Measurements from ENCODE around the gene OR5A2.
"Not testable (repeated sequence)": the region's sequence is repeated elsewhere in the genome, so short reads cannot be mapped to it uniquely, and the experiment has no call there.

OR5A2 gene

GRCh38 chr11:59426361-59427067 lies at the start of gene OR5A2:
Gene OR5A2, minus strand, starts transcription at chr11:59426413. Its CDS starts 3,460 bp downstream, at chr11:59422953.
- H3K27ac ChIP-seq: no peak within 1 kb of the TSS
- no peak for TF ChIP-seq CTCF (conservative IDR thresholded peaks at IDR 0.05)
- no peak for TF ChIP-seq ZFX (IDR thresholded peaks at IDR 0.05)

- TF ChIP-seq ZFX (IDR thresholded peaks at IDR 0.05) (no peak), CTCF (conservative IDR thresholded peaks at IDR 0.05) (no peak)
- H3K27ac ChIP-seq: no peak overlapping the region
Measured at GRCh38 chr11:59475176-59475575, 49.0 kb upstream of the OR5A2 start.

GRCh38 chr11:59473015-59473414 lies 46.8 kb upstream of the OR5A2 start, which contains the start of gene OR4D10:
Gene OR4D10, plus strand, starts transcription at chr11:59473315. Its CDS starts 4,115 bp downstream, at chr11:59477430.
- H3K27ac ChIP-seq: no peak within 1 kb of the TSS
- TF ChIP-seq ZFX (IDR thresholded peaks at IDR 0.05): no peak
- no peak for TF ChIP-seq CTCF (conservative IDR thresholded peaks at IDR 0.05)

GRCh38 chr11:59463190-59463641 lies 37.0 kb upstream of the OR5A2 start:
- no peak for TF ChIP-seq ZFX (IDR thresholded peaks at IDR 0.05)
- TF ChIP-seq CTCF (conservative IDR thresholded peaks at IDR 0.05): no peak

GRCh38 chr11:59459916-59460315 lies 33.7 kb upstream of the OR5A2 start:
- TF ChIP-seq CTCF (conservative IDR thresholded peaks at IDR 0.05) (no peak), ZFX (IDR thresholded peaks at IDR 0.05) (no peak)
- H3K27ac ChIP-seq: no peak overlapping the region

More at GRCh38 chr11:59463190-59463641, 37.0 kb upstream of the OR5A2 start:
- no peak overlapping the region for H3K27ac ChIP-seq

GRCh38 chr11:59456661-59457060 lies 30.4 kb upstream of the OR5A2 start, which contains the start of gene OR4D6:
Gene OR4D6, plus strand, starts transcription at chr11:59456961. Its CDS starts 0 bp downstream, at chr11:59456961.
- no peak within 1 kb of the TSS for H3K27ac ChIP-seq
- no peak for TF ChIP-seq CTCF (conservative IDR thresholded peaks at IDR 0.05)
- no peak for TF ChIP-seq ZFX (IDR thresholded peaks at IDR 0.05)

GRCh38 chr11:59448484-59448883 lies 22.3 kb upstream of the OR5A2 start:
- TF ChIP-seq CTCF (conservative IDR thresholded peaks at IDR 0.05): no peak
- TF ChIP-seq ZFX (IDR thresholded peaks at IDR 0.05): no peak

GRCh38 chr11:59445624-59446023 lies 19.4 kb upstream of the OR5A2 start:
- not testable (repeated sequence) for H3K27ac ChIP-seq

More at GRCh38 chr11:59448484-59448883, 22.3 kb upstream of the OR5A2 start:
- no peak overlapping the region for H3K27ac ChIP-seq
